Stimulated activated naive CD8-positive, alpha-beta T cell treated with anti-CD3 and anti-CD28 coated beads, Interleukin-15, Interleukin-2, amounts not matched to agents 100 ng/mL and 50 ng/mL, for 24 hours (primary cell): ENCODE data around the gene ZNF835.
A peak's percentile ranks its signal among the peaks of the same experiment; 100 is the strongest.
"Not testable (repeated sequence)": the region's sequence is repeated elsewhere in the genome, so short reads cannot be mapped to it uniquely, and the experiment has no call there.

Experiments
- H3K27ac Mint-ChIP-seq: one replicate; pipeline ENCODE4 v1.8.0; 2021; ENCODE audit warnings: mild to moderate bottlenecking, mixed read lengths
- H3K27me3 Mint-ChIP-seq: one replicate; pipeline ENCODE4 v1.8.0; 2021; ENCODE audit warnings: mixed read lengths
- H3K36me3 Mint-ChIP-seq: one replicate; pipeline ENCODE4 v1.8.0; 2021; ENCODE audit warnings: low read depth, mixed read lengths
- H3K4me1 Mint-ChIP-seq: one replicate; pipeline ENCODE4 v1.8.0; 2021; ENCODE audit warnings: low read depth, mixed read lengths
- H3K4me3 Mint-ChIP-seq: one replicate; pipeline ENCODE4 v1.8.0; 2021; ENCODE audit warnings: mild to moderate bottlenecking, mixed read lengths
- H3K9me3 Mint-ChIP-seq: one replicate; pipeline ENCODE4 v1.8.0; 2021; ENCODE audit warnings: mixed read lengths

Gene ZNF835

GRCh38 chr19:56672610-56673009, 1.1 kb upstream of the ZNF835 start:
- not testable (repeated sequence) for H3K27me3 Mint-ChIP-seq, H3K36me3 Mint-ChIP-seq, H3K4me3 Mint-ChIP-seq, H3K27ac Mint-ChIP-seq
- H3K9me3 Mint-ChIP-seq, result peaks cover 18% of the 10 kb centered on the region
- H3K4me1 Mint-ChIP-seq, result peaks cover 15% of the 10 kb centered on the region

GRCh38 chr19:56670961-56671612, 470 bp downstream of the ZNF835 start:
- H3K9me3 Mint-ChIP-seq, result peaks cover 11% of the 10 kb centered on the region
- H3K4me3 Mint-ChIP-seq, result peak overlapping the region; percentile 85
- no peaks in the 10 kb centered on the region for H3K36me3 Mint-ChIP-seq
- H3K27me3 Mint-ChIP-seq, result no peaks in the 10 kb centered on the region
- H3K27ac Mint-ChIP-seq, result peak overlapping the region; percentile 68
- peaks cover 15% of the 10 kb centered on the region for H3K4me1 Mint-ChIP-seq

GRCh38 chr19:56670401-56670960, 1.1 kb downstream of the ZNF835 start:
- Mint-ChIP-seq H3K4me3 (peak overlapping the region; percentile 85), H3K27me3 (no peaks in the 10 kb centered on the region), H3K27ac (peak overlapping the region; percentile 21), H3K9me3 (peaks cover 11% of the 10 kb centered on the region), H3K4me1 (peaks cover 15% of the 10 kb centered on the region), H3K36me3 (no peaks in the 10 kb centered on the region)

GRCh38 chr19:56668676-56669075, 2.9 kb downstream of the ZNF835 start:
- Mint-ChIP-seq H3K36me3 (peaks cover 6% of the 10 kb centered on the region), H3K27me3 (no peaks in the 10 kb centered on the region), H3K27ac (no peak overlapping the region), H3K9me3 (peaks cover 11% of the 10 kb centered on the region), H3K4me3 (no peak overlapping the region), H3K4me1 (peaks cover 15% of the 10 kb centered on the region)

DNA sequence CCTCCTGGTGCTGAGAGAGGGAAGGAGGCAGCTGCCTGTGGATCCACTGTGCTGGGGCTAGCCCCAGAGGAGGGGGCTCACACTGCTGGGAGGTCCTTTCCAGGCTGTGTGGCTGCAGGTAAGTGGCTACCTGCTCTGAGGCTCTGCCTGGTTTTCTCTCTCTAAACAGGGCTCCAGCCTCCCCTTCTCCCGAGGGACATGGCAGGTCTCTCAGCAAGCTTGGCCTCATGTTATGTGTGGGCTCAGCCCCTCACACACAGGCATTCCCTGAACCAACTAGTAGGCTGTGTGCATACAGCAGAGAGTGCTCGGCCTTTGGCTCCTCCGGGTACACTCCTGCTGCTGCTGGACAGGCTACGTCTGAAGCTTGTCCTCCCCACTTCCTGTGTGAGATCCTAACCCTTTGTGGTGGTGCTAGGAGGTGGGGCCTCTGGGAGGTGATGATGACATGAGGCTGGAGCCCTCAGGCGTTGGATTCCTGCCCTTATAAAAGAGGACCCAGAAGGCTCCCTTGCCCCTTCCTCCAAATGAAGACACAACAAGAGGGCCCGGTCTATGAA, 4.2 kb downstream of the ZNF835 start:
- Mint-ChIP-seq H3K4me1 (peaks cover 15% of the 10 kb centered on the region), H3K27me3 (no peaks in the 10 kb centered on the region), H3K9me3 (peaks cover 11% of the 10 kb centered on the region), H3K27ac (no peak overlapping the region), H3K36me3 (peaks cover 8% of the 10 kb centered on the region), H3K4me3 (no peak overlapping the region)

DNA sequence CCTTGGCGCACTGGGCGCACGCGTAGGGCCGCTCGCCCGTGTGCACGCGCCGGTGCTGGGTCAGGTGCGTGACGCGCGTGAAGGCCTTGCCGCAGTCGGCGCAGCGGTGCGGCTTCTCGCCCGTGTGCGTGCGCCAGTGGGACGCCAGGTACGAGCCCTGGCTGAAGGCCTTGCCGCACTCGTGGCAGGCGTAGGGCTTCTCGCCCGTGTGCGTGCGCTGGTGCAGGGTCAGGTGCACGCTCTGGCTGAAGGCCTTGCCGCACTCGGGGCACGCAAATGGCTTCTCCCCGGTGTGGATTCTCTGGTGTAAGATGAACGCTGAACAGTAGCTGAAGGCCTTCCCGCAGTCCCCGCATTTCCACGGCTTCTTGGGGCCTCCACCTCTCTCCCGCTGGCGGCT, 7.0 kb downstream of the ZNF835 start:
- H3K27me3 Mint-ChIP-seq, result no peaks in the 10 kb centered on the region
- no peak overlapping the region for H3K4me3 Mint-ChIP-seq
- peaks cover 14% of the 10 kb centered on the region for H3K36me3 Mint-ChIP-seq
- H3K9me3 Mint-ChIP-seq, result peaks cover 4% of the 10 kb centered on the region
- H3K4me1 Mint-ChIP-seq, result no peaks in the 10 kb centered on the region
- H3K27ac Mint-ChIP-seq, result no peak overlapping the region

DNA sequence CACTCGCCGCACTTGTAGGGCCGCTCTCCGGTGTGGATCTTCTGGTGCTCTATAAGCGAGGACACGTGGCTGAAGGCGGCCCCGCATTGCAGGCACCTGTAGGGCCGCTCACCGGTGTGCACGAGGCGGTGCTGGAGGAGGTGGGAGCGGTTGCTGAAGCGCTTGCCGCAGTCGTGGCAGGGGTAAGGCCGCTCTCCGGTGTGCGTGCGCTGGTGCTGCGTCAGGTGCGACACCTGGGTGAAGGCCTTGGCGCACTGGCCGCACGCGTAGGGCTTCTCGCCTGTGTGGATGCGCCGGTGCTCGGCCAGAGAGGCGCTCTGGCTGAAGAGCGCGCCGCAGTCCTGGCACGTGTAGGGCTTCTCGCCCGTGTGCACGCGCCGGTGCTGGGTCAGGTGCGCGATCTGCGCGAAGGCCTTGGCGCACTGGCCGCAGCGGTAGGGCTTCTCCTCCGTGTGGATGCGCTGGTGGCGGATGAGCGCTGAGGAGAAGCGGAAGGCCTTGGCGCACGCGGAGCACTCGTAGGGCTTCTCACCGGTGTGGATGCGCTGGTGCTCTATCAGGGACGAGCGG, 7.5 kb downstream of the ZNF835 start:
- H3K27me3 Mint-ChIP-seq, result no peaks in the 10 kb centered on the region
- H3K9me3 Mint-ChIP-seq, result peaks cover 8% of the 10 kb centered on the region
- H3K36me3 Mint-ChIP-seq, result peaks cover 14% of the 10 kb centered on the region
- no peak overlapping the region for H3K27ac Mint-ChIP-seq
- H3K4me1 Mint-ChIP-seq, result no peaks in the 10 kb centered on the region
- H3K4me3 Mint-ChIP-seq, result no peak overlapping the region

DNA sequence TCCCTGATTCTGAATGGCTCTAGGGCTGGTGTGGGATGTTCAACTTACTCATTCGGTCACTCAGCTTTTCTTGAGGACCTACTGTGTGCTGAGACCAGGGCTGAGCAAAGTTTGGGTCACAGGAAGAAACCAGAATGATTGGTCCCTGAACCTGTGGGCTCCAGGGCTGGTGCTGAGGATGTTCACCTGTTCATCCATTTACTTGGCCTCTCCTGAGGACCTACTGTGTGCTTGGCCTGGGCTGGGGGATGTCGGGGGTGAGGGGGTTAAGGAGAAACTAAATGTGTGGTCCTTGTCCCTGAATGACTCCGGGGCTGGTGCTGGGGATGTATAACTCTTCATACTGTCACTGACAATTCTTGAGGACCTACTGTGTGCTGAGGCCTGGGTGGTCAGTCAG, 10.3 kb downstream of the ZNF835 start:
- Mint-ChIP-seq H3K27me3 (no peaks in the 10 kb centered on the region), H3K4me3 (no peak overlapping the region), H3K4me1 (no peaks in the 10 kb centered on the region), H3K36me3 (peaks cover 14% of the 10 kb centered on the region), H3K9me3 (peaks cover 17% of the 10 kb centered on the region), H3K27ac (no peak overlapping the region)

DNA sequence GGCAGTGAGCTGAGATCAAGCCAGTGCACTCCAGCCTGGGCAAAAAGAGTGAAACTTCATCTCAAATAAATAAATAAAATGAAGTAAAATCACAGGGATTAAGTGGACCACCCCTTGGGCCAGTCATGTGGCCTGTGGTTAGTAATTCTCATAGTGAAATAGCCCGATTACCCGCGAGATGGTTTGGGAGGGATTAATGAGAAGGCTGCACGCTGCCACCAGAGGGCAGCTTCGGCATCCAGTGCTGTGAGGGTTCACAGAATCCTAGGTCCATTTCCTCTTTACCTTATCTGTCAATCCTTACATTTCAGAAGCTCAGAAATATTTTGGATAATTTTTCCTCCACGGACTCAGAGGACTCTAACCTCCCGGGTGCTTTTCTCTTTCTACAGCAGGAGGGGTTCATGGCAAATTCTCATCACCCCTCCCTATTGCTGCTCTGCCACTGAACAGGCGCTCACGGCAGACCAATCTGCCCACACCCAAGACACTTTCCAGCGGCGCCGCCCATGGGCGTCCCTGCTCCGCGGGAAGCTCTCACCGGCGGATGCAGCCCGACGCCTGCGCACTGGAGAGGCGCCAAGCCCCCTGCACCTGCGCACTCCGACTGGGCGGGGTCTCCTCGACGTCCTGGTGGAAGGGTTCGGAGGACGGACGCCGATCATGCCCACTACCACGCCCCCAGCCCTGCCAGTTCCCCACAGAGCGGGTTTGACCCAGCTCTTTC, 11.0 kb downstream of the ZNF835 start:
- Mint-ChIP-seq H3K4me3 (no peak overlapping the region), H3K36me3 (peaks cover 14% of the 10 kb centered on the region), H3K27me3 (no peaks in the 10 kb centered on the region), H3K9me3 (peaks cover 19% of the 10 kb centered on the region), H3K27ac (no peak overlapping the region), H3K4me1 (no peaks in the 10 kb centered on the region)

DNA sequence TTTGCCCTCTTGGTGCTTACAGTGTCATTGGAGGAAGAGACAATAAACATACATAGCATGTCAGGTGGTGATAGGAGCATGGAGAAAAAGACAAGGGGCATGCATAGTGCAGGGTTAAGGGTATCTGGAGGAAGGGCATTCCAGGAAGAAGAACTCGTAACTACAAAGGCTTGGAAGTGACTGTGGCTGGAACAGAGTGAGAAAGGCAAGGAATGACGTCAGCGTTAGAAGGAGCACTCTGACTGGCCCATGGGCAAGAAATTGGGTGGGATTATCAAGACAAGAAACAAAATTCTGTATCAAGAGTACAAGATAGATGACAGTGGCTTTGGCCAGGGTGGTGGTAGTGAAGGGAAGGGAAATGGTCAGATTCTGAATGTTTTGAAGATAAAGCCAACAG, 17.4 kb downstream of the ZNF835 start:
- peaks cover 3% of the 10 kb centered on the region for H3K36me3 Mint-ChIP-seq
- H3K4me3 Mint-ChIP-seq, result no peak overlapping the region
- no peak overlapping the region for H3K27ac Mint-ChIP-seq
- no peaks in the 10 kb centered on the region for H3K27me3 Mint-ChIP-seq
- no peaks in the 10 kb centered on the region for H3K4me1 Mint-ChIP-seq
- H3K9me3 Mint-ChIP-seq, result peaks cover 31% of the 10 kb centered on the region

GRCh38 chr19:56643460-56643955, 28.0 kb downstream of the ZNF835 start:
- Mint-ChIP-seq H3K4me1 (no peaks in the 10 kb centered on the region), H3K9me3 (peaks cover 62% of the 10 kb centered on the region), H3K4me3 (no peak overlapping the region), H3K27ac (no peak overlapping the region), H3K36me3 (peaks cover 42% of the 10 kb centered on the region), H3K27me3 (peaks cover 25% of the 10 kb centered on the region)

GRCh38 chr19:56642711-56643459, 28.7 kb downstream of the ZNF835 start, which contains the start of gene SMIM17:
Gene SMIM17, plus strand, starts transcription at chr19:56643159. Its CDS starts 2,509 bp downstream, at chr19:56645668.
- H3K9me3 Mint-ChIP-seq, result peaks cover 60% of the 10 kb centered on the region
- no peak within 1 kb of the TSS for H3K4me3 Mint-ChIP-seq
- peaks cover 25% of the 10 kb centered on the region for H3K27me3 Mint-ChIP-seq
- H3K36me3 Mint-ChIP-seq, result peaks cover 35% of the 10 kb centered on the region
- no peak within 1 kb of the TSS for H3K27ac Mint-ChIP-seq
- H3K4me1 Mint-ChIP-seq, result no peaks in the 10 kb centered on the region

DNA sequence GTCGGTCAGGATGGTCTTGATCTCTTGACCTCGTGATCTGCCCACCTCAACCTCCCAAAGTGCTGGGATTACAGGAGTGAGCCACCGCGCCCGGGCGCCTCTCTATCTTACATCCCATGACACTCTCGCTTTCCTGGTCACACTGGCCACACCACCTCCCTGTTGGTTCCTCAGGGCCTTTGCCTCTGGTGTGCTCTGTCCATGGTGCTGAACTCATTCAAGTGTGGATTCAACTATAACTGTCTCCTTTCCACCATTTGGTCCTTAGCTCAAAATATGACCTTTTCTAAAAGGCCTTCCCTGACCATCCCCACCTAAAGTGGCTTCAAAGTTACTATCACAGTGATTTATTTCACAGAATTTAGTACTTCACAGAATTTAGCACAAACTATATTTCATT, 32.3 kb downstream of the ZNF835 start:
- Mint-ChIP-seq H3K27ac (no peak overlapping the region), H3K9me3 (peaks cover 45% of the 10 kb centered on the region), H3K27me3 (peaks cover 17% of the 10 kb centered on the region), H3K36me3 (peaks cover 21% of the 10 kb centered on the region), H3K4me1 (no peaks in the 10 kb centered on the region), H3K4me3 (no peak overlapping the region)

DNA sequence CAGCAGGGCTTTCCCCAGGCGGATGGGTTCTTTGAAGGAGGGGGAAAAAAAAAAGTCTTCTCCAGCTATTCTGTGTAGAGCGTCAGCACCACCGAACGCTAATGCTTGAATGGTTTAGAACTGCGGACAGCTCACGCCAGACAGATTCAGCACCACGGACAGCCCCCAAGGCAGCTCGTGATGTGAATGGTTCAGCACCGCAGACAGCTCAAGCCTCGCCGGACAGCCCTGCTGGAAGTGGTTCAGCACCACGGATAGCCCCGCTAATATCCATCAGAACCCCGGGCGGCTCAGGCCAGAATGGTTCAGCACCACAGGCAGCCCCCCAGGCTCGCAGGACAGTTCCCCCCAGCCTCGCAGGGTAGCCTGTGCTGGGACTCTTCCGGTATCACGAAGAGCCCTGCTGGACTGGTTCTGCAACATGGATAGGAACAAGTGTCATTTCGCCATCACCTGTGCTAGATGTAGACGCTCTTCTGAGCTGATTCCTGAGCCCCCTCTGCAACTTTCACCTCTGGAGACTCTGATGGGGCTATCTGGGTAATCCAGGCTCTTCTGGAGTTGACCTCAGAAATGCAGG, 33.5 kb downstream of the ZNF835 start:
- H3K9me3 Mint-ChIP-seq, result peaks cover 49% of the 10 kb centered on the region

More for the DNA sequence above, 33.5 kb downstream of the ZNF835 start:
- no peaks in the 10 kb centered on the region for H3K4me1 Mint-ChIP-seq
- peaks cover 8% of the 10 kb centered on the region for H3K27me3 Mint-ChIP-seq
- H3K36me3 Mint-ChIP-seq, result peaks cover 13% of the 10 kb centered on the region
- no peak overlapping the region for H3K4me3 Mint-ChIP-seq
- H3K27ac Mint-ChIP-seq, result no peak overlapping the region
